GM12878 (cell line): ENCODE measurements around the gene LDLRAD3. TPM values are rescaled to one million over a fixed set of nuclear protein-coding genes. Genes with fewer than 3 reads are reported as not detected.

Experiments
- ATAC-seq: fragments of 200-7000 bp; cut with Tn5 transposase; 3 replicates; pipeline ENCODE4 v1.9.1; 2020; ENCODE audit warnings: mild to moderate bottlenecking, moderate library complexity
- BruUV-seq: library from RNA; stranded (reverse); fragments of 400-500 nt; replicated peaks from 2 replicates; lab custom pipeline; 2021; lab: Mats Ljungman, UMichigan
- CTCF ChIA-PET: fragments of 300-600 bp; sonication (Branson Sonifier 250); formaldehyde crosslinking; extraction: SDS; loops from one replicate; lab custom pipeline; 2021; ENCODE audit warnings: inconsistent platforms; lab: Yijun Ruan, JAX
- POLR2A ChIA-PET: fragments of 350-600 bp; formaldehyde crosslinking; extraction: SDS; loops from one replicate; lab custom pipeline; 2021; ENCODE audit warnings: inconsistent platforms; lab: Charles Lee
- RAD21 ChIA-PET: fragments of 300-600 bp; sonication (Branson Sonifier 250); formaldehyde crosslinking; loops from one replicate; lab custom pipeline; 2023; ENCODE audit warnings: antibody characterized with exemption; ENCODE audit not compliant: unreplicated experiment; lab: Charles Lee
- SMC1A ChIA-PET: fragments of 300-600 bp; sonication (Branson Sonifier 250); formaldehyde crosslinking; loops from one replicate; lab custom pipeline; 2023; ENCODE audit not compliant: unreplicated experiment, uncharacterized antibody; lab: Charles Lee
- DNase-seq: peaks from one replicate; pipeline ENCODE4 v3.0.0-alpha.2; 2011; ENCODE audit warnings: low read depth, low spot score
- FAIRE-seq: peaks from 3 replicates; lab custom pipeline; 2011; peaks lifted over from hg19 to GRCh38; lab: Jason Lieb, UNC
- H2AFZ ChIP-seq: 2 replicates; pipeline ENCODE4 v1.6.0; 2011; ENCODE audit warnings: low read depth, low read length, control low read depth; ENCODE audit not compliant: control insufficient read depth
- H3K27ac ChIP-seq: 2 replicates; pipeline ENCODE4 v1.5.1; 2011; ENCODE audit warnings: control low read depth; ENCODE audit not compliant: control insufficient read depth, insufficient read depth
- H3K27me3 ChIP-seq, 2 experiments: replicated peaks in 1 of 2; 2 replicates each; pipeline versions ENCODE4 v1.6.0 to v1.6.1; 2011; ENCODE audit warnings: low read length in 1 of 2; ENCODE audit not compliant: control insufficient read depth in 2 of 2, insufficient read depth in 2 of 2
- H3K36me3 ChIP-seq, 2 experiments: 2 replicates each; pipeline ENCODE4 v1.5.1; 2011; ENCODE audit warnings: low read length in 1 of 2; ENCODE audit not compliant: control insufficient read depth in 2 of 2, insufficient read depth in 2 of 2
- H3K4me1 ChIP-seq: 2 replicates; pipeline ENCODE4 v1.6.1; 2011; ENCODE audit warnings: mild to moderate bottlenecking, low read length, moderate library complexity, mixed read lengths; ENCODE audit not compliant: control insufficient read depth, insufficient read depth
- H3K4me2 ChIP-seq: 2 replicates; pipeline ENCODE4 v1.6.0; 2011; ENCODE audit warnings: control low read depth; ENCODE audit not compliant: control insufficient read depth, insufficient read depth
- H3K4me3 ChIP-seq: fragments of 200-600 bp; sonication (generic); 2 replicates; pipeline ENCODE4 v1.5.1; 2016
- H3K79me2 ChIP-seq: 2 replicates; pipeline ENCODE4 v1.6.0; 2011; ENCODE audit warnings: low read length; ENCODE audit not compliant: control insufficient read depth, insufficient read depth
- H3K9ac ChIP-seq: 2 replicates; pipeline ENCODE4 v1.8.0; 2011; ENCODE audit warnings: low read length, control low read depth, mixed read lengths; ENCODE audit not compliant: control insufficient read depth, insufficient read depth
- H3K9me3 ChIP-seq: replicated peaks from 3 replicates; pipeline ENCODE4 v1.5.1; 2011; ENCODE audit warnings: mild to moderate bottlenecking, low read length; ENCODE audit not compliant: control insufficient read depth, insufficient read depth
- H4K20me1 ChIP-seq: 2 replicates; pipeline ENCODE4 v1.6.0; 2011; ENCODE audit not compliant: control insufficient read depth, insufficient read depth
- ASH2L ChIP-seq: fragments of 300-600, 200-600 bp; sonication (generic); IDR thresholded peaks from 2 replicates; pipeline ENCODE4 v1.6.1; 2017; ENCODE audit warnings: low read depth, mild to moderate bottlenecking, borderline replicate concordance
- CHD4 ChIP-seq: fragments of 200-600 bp; sonication (generic); IDR thresholded peaks from 2 replicates; pipeline ENCODE4 v1.6.1; 2016; ENCODE audit warnings: mild to moderate bottlenecking
- HCFC1 ChIP-seq: fragments of 150-350 bp; IDR thresholded peaks from 2 replicates; pipeline ENCODE4 v1.6.1; 2014; ENCODE audit warnings: low read length
- HDGF ChIP-seq: fragments of 450-650 bp; IDR thresholded peaks from 2 replicates; pipeline ENCODE4 v1.6.1; 2016; ENCODE audit warnings: antibody characterized with exemption
- RBBP5 ChIP-seq: fragments of 200-600 bp; sonication (generic); conservative IDR thresholded peaks from 2 replicates; pipeline ENCODE4 v1.6.1; 2016
- SMARCA5 ChIP-seq: fragments of 450-650 bp; IDR thresholded peaks from 2 replicates; pipeline ENCODE4 v1.6.1; 2017; ENCODE audit warnings: mild to moderate bottlenecking
- WGBS: methylation state at CpG from one replicate; pipeline ENCODE4 v1.1.6; 2016; ENCODE audit warnings: low lambda C conversion rate; ENCODE audit not compliant: insufficient replicate concordance, insufficient coverage; ENCODE audit errors: missing lambda C conversion rate; 5-methylcytosine and 5-hydroxymethylcytosine counted together
- in situ Hi-C: fragments of 300-500 bp; cut with MboI; formaldehyde crosslinking; loops from 9 replicates; pipeline ENCODE4 v1.14.3; 2018; ENCODE audit warnings: mixed read lengths
- intact Hi-C: fragments of 100-400 bp; cut with micrococcal nuclease; formaldehyde crosslinking; loops from one replicate; pipeline ENCODE4 v1.14.2; 2022; ENCODE audit not compliant: unreplicated experiment
- polyA plus RNA-seq, 11 experiments: library from polyadenylated mRNA; depleted of rRNA in 4 of 11; unstranded in 6 of 11; stranded (reverse) in 5 of 11; fragments of >200 nt; fragmentation: Nextera tagmentation in 4 of 11; fragmentation: Illumina TruSeq in 1 of 11; extraction: Ambion mirVana in 4 of 11; extraction: Trizol in 1 of 11; gene quantifications; 1 replicate in 1 of 11; 2 replicates in 10 of 11; pipeline versions ENCODE4 v1.2.1 to v1.2.3, GENCODE V29; 2011 to 2016; ENCODE audit warnings: inconsistent platforms in 2 of 11, missing spikeins in 2 of 11, low read depth in 1 of 11
- total RNA-seq, 4 experiments: library from RNA; depleted of rRNA in 3 of 4; stranded (reverse); fragments of >200 nt in 3 of 4; fragmentation: Illumina TruSeq in 1 of 4; extraction: Trizol in 1 of 4; gene quantifications; 2 replicates each; pipeline versions ENCODE4 v1.2.1 to v1.2.3, GENCODE V29; 2013 to 2021
- TF ChIP-seq, protein P1 (sequence below): fragments of 450-650 bp; IDR thresholded peaks from 2 replicates; pipeline ENCODE4 v1.6.1; 2017; ENCODE audit warnings: mild to moderate bottlenecking
- TF ChIP-seq, protein P2 (sequence below): IDR thresholded peaks from 2 replicates; pipeline ENCODE4 v1.6.1; 2011; ENCODE audit warnings: low read depth, mild to moderate bottlenecking, low read length, moderate library complexity, borderline replicate concordance; ENCODE audit errors: extremely low read depth
- TF ChIP-seq, protein P3 (sequence below): fragments of 450-650 bp; conservative IDR thresholded peaks from 2 replicates; pipeline ENCODE4 v1.6.1; 2017; ENCODE audit warnings: mild to moderate bottlenecking, moderate library complexity
- TF ChIP-seq, protein P4 (sequence below): fragments of 450-650 bp; IDR thresholded peaks from 2 replicates; pipeline ENCODE4 v1.6.1; 2017; ENCODE audit warnings: antibody characterized with exemption, mild to moderate bottlenecking, moderate library complexity
- TF ChIP-seq, protein P5 (sequence below): fragments of 150-350 bp; IDR thresholded peaks from 2 replicates; pipeline ENCODE4 v1.6.1; 2016; ENCODE audit warnings: low read depth, low read length

LDLRAD3 gene
- total and polyA plus RNA-seq, 10 of the 15 experiments (the other 5 are each of a cell fraction or from before 2014, with no cell fraction given) = 2.5 to 17.2 (median 10.7) TPM

DNA sequence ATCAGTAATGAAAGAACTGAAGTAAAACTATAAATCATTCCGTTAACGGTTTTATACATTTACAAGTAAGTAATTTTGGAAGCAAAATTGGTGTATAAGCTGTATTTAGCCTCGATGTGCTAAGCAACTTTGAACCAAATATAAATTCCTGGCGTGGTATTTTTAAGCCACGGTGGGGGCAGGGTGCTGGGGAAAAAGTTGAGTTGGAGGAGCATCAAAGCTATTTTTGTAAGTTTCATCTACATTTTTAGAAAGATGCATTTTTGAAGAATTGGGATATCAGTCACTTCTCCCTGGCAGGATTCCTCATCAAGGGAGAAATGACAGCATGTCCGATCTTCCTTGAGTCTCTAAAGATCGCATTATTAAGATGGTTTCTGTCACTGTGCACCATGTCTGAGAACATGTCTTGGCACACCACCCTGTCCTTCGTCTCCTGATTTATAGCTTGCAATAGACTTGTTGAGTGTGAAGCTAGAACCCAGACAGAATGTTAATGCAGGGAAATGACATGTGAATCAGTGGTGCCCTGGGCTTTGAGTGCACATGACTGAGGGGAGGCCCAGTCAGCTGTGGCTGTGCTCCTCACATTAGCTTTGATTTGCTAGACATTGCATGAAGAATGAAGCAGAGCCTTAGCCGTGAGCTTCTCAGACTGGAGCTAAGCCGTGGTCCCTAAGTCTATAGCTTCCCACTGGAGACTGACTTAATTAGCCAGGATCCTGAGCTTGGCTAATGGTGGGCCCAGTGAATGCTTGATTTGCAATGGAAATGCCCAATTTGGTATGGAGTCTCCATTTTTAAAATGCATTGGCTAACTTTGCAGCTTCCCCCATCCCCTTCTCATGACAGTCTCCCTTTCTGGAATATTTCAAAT is 218.4 kb downstream of the LDLRAD3 start:
- intact Hi-C loops = no loop called here
- no peaks in the 10 kb centered on the region; a peak in 1 of 4 replicates for H3K27me3 ChIP-seq
- POLR2A ChIA-PET = interaction anchor here (0.5 to 0.6 kb wide), 2 partner anchors 26 to 359 kb away, joined by 4 read pairs; no protein-coding TSS in a partner anchor
- DNase-seq (no peak), FAIRE-seq (no peak), ATAC-seq (no peak)
- no peaks in the 10 kb centered on the region; the same call in 1 of the 2 replicates for H4K20me1 ChIP-seq
- in situ Hi-C loops = no loop called here
- SMC1A ChIA-PET = interaction anchor here (0.6 to 2.0 kb wide), 4 partner anchors 12 to 1192 kb away, joined by 3 to 7 read pairs (median 3); no protein-coding TSS in a partner anchor
- H3K36me3 ChIP-seq = no peaks in the 10 kb centered on the region
- no TSS peak for BruUV-seq
- H3K4me3 ChIP-seq = no peak overlapping the region
- WGBS = 34% methylated on average over 10 of the region's 10 CpGs
- no peak overlapping the region for H3K4me2 ChIP-seq
- no peak overlapping the region for H2AFZ ChIP-seq
- no peak overlapping the region for H3K9ac ChIP-seq
- H3K27ac ChIP-seq = no peak overlapping the region
- no peaks in the 10 kb centered on the region for H3K9me3 ChIP-seq
- no peaks in the 10 kb centered on the region for H3K79me2 ChIP-seq
- RAD21 ChIA-PET = no interaction called here
- CTCF ChIA-PET = interaction anchor here (0.6 to 1.2 kb wide), 3 partner anchors 30 to 231 kb away, joined by 3 to 4 read pairs (median 4); no protein-coding TSS in a partner anchor
- H3K4me1 ChIP-seq = no peaks in the 10 kb centered on the region
- TF ChIP-seq, protein P1, sequence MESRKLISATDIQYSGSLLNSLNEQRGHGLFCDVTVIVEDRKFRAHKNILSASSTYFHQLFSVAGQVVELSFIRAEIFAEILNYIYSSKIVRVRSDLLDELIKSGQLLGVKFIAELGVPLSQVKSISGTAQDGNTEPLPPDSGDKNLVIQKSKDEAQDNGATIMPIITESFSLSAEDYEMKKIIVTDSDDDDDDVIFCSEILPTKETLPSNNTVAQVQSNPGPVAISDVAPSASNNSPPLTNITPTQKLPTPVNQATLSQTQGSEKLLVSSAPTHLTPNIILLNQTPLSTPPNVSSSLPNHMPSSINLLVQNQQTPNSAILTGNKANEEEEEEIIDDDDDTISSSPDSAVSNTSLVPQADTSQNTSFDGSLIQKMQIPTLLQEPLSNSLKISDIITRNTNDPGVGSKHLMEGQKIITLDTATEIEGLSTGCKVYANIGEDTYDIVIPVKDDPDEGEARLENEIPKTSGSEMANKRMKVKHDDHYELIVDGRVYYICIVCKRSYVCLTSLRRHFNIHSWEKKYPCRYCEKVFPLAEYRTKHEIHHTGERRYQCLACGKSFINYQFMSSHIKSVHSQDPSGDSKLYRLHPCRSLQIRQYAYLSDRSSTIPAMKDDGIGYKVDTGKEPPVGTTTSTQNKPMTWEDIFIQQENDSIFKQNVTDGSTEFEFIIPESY = no peak
- TF ChIP-seq, protein P2, sequence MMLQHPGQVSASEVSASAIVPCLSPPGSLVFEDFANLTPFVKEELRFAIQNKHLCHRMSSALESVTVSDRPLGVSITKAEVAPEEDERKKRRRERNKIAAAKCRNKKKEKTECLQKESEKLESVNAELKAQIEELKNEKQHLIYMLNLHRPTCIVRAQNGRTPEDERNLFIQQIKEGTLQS = no peak
- TF ChIP-seq ASH2L = no peak
- no peak for TF ChIP-seq HCFC1
- no peak for TF ChIP-seq CHD4
- TF ChIP-seq, protein P3, sequence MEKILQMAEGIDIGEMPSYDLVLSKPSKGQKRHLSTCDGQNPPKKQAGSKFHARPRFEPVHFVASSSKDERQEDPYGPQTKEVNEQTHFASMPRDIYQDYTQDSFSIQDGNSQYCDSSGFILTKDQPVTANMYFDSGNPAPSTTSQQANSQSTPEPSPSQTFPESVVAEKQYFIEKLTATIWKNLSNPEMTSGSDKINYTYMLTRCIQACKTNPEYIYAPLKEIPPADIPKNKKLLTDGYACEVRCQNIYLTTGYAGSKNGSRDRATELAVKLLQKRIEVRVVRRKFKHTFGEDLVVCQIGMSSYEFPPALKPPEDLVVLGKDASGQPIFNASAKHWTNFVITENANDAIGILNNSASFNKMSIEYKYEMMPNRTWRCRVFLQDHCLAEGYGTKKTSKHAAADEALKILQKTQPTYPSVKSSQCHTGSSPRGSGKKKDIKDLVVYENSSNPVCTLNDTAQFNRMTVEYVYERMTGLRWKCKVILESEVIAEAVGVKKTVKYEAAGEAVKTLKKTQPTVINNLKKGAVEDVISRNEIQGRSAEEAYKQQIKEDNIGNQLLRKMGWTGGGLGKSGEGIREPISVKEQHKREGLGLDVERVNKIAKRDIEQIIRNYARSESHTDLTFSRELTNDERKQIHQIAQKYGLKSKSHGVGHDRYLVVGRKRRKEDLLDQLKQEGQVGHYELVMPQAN = no peak
- no peak for TF ChIP-seq RBBP5
- TF ChIP-seq SMARCA5 = no peak
- TF ChIP-seq HDGF = no peak
- TF ChIP-seq, protein P4, sequence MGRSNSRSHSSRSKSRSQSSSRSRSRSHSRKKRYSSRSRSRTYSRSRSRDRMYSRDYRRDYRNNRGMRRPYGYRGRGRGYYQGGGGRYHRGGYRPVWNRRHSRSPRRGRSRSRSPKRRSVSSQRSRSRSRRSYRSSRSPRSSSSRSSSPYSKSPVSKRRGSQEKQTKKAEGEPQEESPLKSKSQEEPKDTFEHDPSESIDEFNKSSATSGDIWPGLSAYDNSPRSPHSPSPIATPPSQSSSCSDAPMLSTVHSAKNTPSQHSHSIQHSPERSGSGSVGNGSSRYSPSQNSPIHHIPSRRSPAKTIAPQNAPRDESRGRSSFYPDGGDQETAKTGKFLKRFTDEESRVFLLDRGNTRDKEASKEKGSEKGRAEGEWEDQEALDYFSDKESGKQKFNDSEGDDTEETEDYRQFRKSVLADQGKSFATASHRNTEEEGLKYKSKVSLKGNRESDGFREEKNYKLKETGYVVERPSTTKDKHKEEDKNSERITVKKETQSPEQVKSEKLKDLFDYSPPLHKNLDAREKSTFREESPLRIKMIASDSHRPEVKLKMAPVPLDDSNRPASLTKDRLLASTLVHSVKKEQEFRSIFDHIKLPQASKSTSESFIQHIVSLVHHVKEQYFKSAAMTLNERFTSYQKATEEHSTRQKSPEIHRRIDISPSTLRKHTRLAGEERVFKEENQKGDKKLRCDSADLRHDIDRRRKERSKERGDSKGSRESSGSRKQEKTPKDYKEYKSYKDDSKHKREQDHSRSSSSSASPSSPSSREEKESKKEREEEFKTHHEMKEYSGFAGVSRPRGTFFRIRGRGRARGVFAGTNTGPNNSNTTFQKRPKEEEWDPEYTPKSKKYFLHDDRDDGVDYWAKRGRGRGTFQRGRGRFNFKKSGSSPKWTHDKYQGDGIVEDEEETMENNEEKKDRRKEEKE = no peak
- TF ChIP-seq, protein P5, sequence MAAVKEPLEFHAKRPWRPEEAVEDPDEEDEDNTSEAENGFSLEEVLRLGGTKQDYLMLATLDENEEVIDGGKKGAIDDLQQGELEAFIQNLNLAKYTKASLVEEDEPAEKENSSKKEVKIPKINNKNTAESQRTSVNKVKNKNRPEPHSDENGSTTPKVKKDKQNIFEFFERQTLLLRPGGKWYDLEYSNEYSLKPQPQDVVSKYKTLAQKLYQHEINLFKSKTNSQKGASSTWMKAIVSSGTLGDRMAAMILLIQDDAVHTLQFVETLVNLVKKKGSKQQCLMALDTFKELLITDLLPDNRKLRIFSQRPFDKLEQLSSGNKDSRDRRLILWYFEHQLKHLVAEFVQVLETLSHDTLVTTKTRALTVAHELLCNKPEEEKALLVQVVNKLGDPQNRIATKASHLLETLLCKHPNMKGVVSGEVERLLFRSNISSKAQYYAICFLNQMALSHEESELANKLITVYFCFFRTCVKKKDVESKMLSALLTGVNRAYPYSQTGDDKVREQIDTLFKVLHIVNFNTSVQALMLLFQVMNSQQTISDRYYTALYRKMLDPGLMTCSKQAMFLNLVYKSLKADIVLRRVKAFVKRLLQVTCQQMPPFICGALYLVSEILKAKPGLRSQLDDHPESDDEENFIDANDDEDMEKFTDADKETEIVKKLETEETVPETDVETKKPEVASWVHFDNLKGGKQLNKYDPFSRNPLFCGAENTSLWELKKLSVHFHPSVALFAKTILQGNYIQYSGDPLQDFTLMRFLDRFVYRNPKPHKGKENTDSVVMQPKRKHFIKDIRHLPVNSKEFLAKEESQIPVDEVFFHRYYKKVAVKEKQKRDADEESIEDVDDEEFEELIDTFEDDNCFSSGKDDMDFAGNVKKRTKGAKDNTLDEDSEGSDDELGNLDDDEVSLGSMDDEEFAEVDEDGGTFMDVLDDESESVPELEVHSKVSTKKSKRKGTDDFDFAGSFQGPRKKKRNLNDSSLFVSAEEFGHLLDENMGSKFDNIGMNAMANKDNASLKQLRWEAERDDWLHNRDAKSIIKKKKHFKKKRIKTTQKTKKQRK = no peak
